ENCODE data around the gene SYS1. TPM values are rescaled to one million over a fixed set of nuclear protein-coding genes. Genes with fewer than 3 reads are reported as not detected.

Gene SYS1
- total RNA-seq, 1 experiment from 2014 or later = 20.5 TPM

DNA sequence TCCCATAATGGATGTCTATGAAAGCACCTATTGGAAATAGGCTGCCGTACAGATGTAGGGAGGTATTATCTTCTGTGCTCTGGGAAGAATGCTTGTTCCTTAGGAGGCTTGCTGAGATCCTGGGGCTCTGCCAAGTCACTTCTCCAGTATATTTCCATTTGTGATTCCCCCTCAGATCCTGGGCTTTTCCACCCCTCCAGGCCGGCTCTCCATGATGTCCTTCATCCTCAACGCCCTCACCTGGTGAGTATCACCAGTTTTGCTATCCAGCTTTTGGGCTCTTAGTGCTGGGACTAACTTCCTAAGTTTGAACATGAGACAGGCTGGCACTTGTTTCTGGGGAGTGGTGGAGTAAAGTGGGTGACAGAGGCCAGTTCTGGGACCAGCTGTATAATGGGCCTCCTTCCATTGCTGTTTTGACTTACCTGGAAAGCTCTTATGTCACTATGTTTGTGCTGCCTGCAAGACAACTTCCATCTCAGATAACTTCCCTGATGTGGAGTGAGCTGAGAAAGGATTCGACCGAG lies 2.6 kb downstream of the SYS1 start:
- Histone ChIP-seq H3K4me3 (replicated peaks in 1 of 2; ENCODE audit: low read depth in 1 of 2, low read length in 2 of 2) (no peak overlapping the region), H3K9ac (ENCODE audit: low read length) (no peak overlapping the region), H4K20me1 (ENCODE audit: insufficient read depth) (no peaks in the 10 kb centered on the region), H3K4me1 (ENCODE audit: control insufficient read depth in 1 of 2, insufficient read depth in 2 of 2, low read length in 2 of 2) (peaks cover 15 to 25% of the 10 kb centered on the region in 2 experiments), H3K9me3 (ENCODE audit: control insufficient read depth in 1 of 2, insufficient read depth in 1 of 2, low read depth in 1 of 2, low read length in 2 of 2) (no peaks in the 10 kb centered on the region), H3K79me2 (ENCODE audit: insufficient read depth, low read length) (peaks cover 25% of the 10 kb centered on the region), H3K36me3 (ENCODE audit: control insufficient read depth in 1 of 2, insufficient read depth in 2 of 2, low read length in 2 of 2) (peaks cover 12 to 25% of the 10 kb centered on the region in 2 experiments; a peak in 3 of 4 replicates), H3K27ac (ENCODE audit: low read depth, low read length) (no peak overlapping the region), H3K4me2 (ENCODE audit: low read length) (no peak overlapping the region), H3K9me2 (ENCODE audit: insufficient read depth) (no peaks in the 10 kb centered on the region), H3K27me3 (ENCODE audit: insufficient read depth, low read length) (no peaks in the 10 kb centered on the region), H2AFZ (ENCODE audit: low read depth, low read length, poor library complexity, severe bottlenecking) (no peak overlapping the region)
- no TSS peak for BruUV-seq (replicated peaks)
- ChIA-PET RAD21 (ENCODE audit: low non-redundant PET in 1 of 2, low total read pairs in 2 of 2, uncharacterized antibody in 2 of 2, unreplicated experiment in 2 of 2) (no interaction called here), CTCF (interaction anchor here (1.1 kb wide), 1 partner anchor 8 kb away, joined by 6 read pairs; no protein-coding TSS in a partner anchor), POLR2A (interaction anchor here (3.3 kb wide), 1 partner anchor 8 kb away, joined by 9 read pairs; no protein-coding TSS in a partner anchor)
- no peak for ATAC-seq
- TF ChIP-seq, protein P1, sequence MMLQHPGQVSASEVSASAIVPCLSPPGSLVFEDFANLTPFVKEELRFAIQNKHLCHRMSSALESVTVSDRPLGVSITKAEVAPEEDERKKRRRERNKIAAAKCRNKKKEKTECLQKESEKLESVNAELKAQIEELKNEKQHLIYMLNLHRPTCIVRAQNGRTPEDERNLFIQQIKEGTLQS (IDR thresholded peaks at IDR 0.05) = no peak
- TF ChIP-seq, protein P2, sequence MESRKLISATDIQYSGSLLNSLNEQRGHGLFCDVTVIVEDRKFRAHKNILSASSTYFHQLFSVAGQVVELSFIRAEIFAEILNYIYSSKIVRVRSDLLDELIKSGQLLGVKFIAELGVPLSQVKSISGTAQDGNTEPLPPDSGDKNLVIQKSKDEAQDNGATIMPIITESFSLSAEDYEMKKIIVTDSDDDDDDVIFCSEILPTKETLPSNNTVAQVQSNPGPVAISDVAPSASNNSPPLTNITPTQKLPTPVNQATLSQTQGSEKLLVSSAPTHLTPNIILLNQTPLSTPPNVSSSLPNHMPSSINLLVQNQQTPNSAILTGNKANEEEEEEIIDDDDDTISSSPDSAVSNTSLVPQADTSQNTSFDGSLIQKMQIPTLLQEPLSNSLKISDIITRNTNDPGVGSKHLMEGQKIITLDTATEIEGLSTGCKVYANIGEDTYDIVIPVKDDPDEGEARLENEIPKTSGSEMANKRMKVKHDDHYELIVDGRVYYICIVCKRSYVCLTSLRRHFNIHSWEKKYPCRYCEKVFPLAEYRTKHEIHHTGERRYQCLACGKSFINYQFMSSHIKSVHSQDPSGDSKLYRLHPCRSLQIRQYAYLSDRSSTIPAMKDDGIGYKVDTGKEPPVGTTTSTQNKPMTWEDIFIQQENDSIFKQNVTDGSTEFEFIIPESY (IDR thresholded peaks at IDR 0.05; ENCODE audit: extremely low read depth, insufficient replicate concordance, low read length) = no peak
- no peak for DNase-seq (ENCODE audit: low read depth, low spot score)
- intact Hi-C loops (cut with micrococcal nuclease) = no loop called here

DNA sequence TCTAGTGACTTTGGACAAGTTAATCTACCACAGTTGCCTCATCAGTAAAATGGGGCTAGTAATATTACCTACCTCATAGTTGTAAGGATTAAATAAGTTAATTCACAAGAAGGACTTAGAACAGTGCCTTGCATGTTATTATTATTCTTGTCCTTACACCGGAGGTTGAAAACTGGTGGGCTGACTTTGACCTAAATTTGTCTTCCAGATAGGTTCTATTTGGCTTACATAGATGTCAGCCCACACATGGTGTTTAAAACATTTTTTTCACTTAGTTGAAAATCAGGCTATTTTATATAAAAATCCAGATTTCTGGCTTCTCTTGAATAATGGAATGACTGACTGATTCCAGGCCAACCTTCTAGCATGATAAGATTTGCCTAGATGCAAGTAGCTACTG lies 3.2 kb downstream of the SYS1 start:
- H3K27me3 ChIP-seq (ENCODE audit: insufficient read depth, low read length) = no peaks in the 10 kb centered on the region
- DNase-seq (ENCODE audit: low read depth, low spot score) (no peak), ATAC-seq (no peak)
- H3K4me2 ChIP-seq (ENCODE audit: low read length) = no peak overlapping the region
- no TSS peak for BruUV-seq (replicated peaks)
- POLR2A ChIA-PET = no interaction called here
- no peaks in the 10 kb centered on the region for H4K20me1 ChIP-seq (ENCODE audit: insufficient read depth)
- no peaks in the 10 kb centered on the region for H3K9me3 ChIP-seq (ENCODE audit: control insufficient read depth in 1 of 2, insufficient read depth in 1 of 2, low read depth in 1 of 2, low read length in 2 of 2)
- H3K27ac ChIP-seq (ENCODE audit: low read depth, low read length) = no peak overlapping the region
- intact Hi-C loops (cut with micrococcal nuclease) = no loop called here
- RAD21 ChIA-PET (ENCODE audit: low non-redundant PET in 1 of 2, low total read pairs in 2 of 2, uncharacterized antibody in 2 of 2, unreplicated experiment in 2 of 2) = no interaction called here
- H2AFZ ChIP-seq (ENCODE audit: low read depth, low read length, poor library complexity, severe bottlenecking) = no peak overlapping the region
- peaks cover 25% of the 10 kb centered on the region for H3K79me2 ChIP-seq (ENCODE audit: insufficient read depth, low read length)
- CTCF ChIA-PET = interaction anchor here (0.8 to 1.1 kb wide), 2 partner anchors 8 to 216 kb away, joined by 3 to 6 read pairs; no protein-coding TSS in a partner anchor
- H3K4me3 ChIP-seq (replicated peaks in 1 of 2; ENCODE audit: low read depth in 1 of 2, low read length in 2 of 2) = no peak overlapping the region
- H3K9ac ChIP-seq (ENCODE audit: low read length) = no peak overlapping the region
- no peaks in the 10 kb centered on the region for H3K9me2 ChIP-seq (ENCODE audit: insufficient read depth)
- peaks cover 8 to 18% of the 10 kb centered on the region in 2 experiments for H3K4me1 ChIP-seq (ENCODE audit: control insufficient read depth in 1 of 2, insufficient read depth in 2 of 2, low read length in 2 of 2)
- peaks cover 12 to 25% of the 10 kb centered on the region in 2 experiments; a peak in 3 of 4 replicates for H3K36me3 ChIP-seq (ENCODE audit: control insufficient read depth in 1 of 2, insufficient read depth in 2 of 2, low read length in 2 of 2)
- TF ChIP-seq, protein P3, sequence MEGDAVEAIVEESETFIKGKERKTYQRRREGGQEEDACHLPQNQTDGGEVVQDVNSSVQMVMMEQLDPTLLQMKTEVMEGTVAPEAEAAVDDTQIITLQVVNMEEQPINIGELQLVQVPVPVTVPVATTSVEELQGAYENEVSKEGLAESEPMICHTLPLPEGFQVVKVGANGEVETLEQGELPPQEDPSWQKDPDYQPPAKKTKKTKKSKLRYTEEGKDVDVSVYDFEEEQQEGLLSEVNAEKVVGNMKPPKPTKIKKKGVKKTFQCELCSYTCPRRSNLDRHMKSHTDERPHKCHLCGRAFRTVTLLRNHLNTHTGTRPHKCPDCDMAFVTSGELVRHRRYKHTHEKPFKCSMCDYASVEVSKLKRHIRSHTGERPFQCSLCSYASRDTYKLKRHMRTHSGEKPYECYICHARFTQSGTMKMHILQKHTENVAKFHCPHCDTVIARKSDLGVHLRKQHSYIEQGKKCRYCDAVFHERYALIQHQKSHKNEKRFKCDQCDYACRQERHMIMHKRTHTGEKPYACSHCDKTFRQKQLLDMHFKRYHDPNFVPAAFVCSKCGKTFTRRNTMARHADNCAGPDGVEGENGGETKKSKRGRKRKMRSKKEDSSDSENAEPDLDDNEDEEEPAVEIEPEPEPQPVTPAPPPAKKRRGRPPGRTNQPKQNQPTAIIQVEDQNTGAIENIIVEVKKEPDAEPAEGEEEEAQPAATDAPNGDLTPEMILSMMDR (IDR thresholded peaks at IDR 0.05 in 2 of 3, conservative IDR thresholded peaks at IDR 0.05 in 1 of 3; ENCODE audit: borderline replicate concordance in 1 of 3, insufficient read depth in 1 of 3, low read depth in 2 of 3, low read length in 2 of 3) = no peak
- TF ChIP-seq, protein P1 (IDR thresholded peaks at IDR 0.05) = no peak
- TF ChIP-seq, protein P4, sequence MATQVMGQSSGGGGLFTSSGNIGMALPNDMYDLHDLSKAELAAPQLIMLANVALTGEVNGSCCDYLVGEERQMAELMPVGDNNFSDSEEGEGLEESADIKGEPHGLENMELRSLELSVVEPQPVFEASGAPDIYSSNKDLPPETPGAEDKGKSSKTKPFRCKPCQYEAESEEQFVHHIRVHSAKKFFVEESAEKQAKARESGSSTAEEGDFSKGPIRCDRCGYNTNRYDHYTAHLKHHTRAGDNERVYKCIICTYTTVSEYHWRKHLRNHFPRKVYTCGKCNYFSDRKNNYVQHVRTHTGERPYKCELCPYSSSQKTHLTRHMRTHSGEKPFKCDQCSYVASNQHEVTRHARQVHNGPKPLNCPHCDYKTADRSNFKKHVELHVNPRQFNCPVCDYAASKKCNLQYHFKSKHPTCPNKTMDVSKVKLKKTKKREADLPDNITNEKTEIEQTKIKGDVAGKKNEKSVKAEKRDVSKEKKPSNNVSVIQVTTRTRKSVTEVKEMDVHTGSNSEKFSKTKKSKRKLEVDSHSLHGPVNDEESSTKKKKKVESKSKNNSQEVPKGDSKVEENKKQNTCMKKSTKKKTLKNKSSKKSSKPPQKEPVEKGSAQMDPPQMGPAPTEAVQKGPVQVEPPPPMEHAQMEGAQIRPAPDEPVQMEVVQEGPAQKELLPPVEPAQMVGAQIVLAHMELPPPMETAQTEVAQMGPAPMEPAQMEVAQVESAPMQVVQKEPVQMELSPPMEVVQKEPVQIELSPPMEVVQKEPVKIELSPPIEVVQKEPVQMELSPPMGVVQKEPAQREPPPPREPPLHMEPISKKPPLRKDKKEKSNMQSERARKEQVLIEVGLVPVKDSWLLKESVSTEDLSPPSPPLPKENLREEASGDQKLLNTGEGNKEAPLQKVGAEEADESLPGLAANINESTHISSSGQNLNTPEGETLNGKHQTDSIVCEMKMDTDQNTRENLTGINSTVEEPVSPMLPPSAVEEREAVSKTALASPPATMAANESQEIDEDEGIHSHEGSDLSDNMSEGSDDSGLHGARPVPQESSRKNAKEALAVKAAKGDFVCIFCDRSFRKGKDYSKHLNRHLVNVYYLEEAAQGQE (IDR thresholded peaks at IDR 0.05; ENCODE audit: low read depth) = no peak
- no peak for TF ChIP-seq ZNF274 (IDR thresholded peaks at IDR 0.05; ENCODE audit: low read depth, low read length)
- no peak for TF ChIP-seq SP1 (IDR thresholded peaks at IDR 0.05; ENCODE audit: low read depth)
- TF ChIP-seq ZFX (IDR thresholded peaks at IDR 0.05) = no peak
- no peak for TF ChIP-seq FOSL1 (IDR thresholded peaks at IDR 0.05; ENCODE audit: low read depth)
- TF ChIP-seq ELF1 (IDR thresholded peaks at IDR 0.05; ENCODE audit: borderline replicate concordance, low read depth) = no peak
- TF ChIP-seq POLR2AphosphoS5 (IDR thresholded peaks at IDR 0.05; ENCODE audit: low read depth, low read length) = no peak
